H1 (cell line): ENCODE data around the gene CDC42SE2.

Experiments used
- CTCF ChIP-seq, 3 experiments: IDR thresholded peaks; 1 replicate in 2 of 3; 2 replicates in 1 of 3; pipeline versions ENCODE4 v1.5.1 to v1.6.1; 2011; ENCODE audit warnings: low read length in 3 of 3, mild to moderate bottlenecking in 3 of 3, inconsistent platforms in 2 of 3, low read depth in 1 of 3, moderate library complexity in 1 of 3; ENCODE audit not compliant: insufficient read depth in 1 of 3; ENCODE audit errors: control extremely low read depth in 1 of 3
- RNF2 ChIP-seq: fragments of 200-900, 300-1000 bp; sonication (generic); IDR thresholded peaks from 2 replicates; pipeline ENCODE4 v1.7.1; 2016; ENCODE audit warnings: borderline replicate concordance, low read depth, mild to moderate bottlenecking, antibody characterized with exemption, low read length; ENCODE audit not compliant: poor library complexity, severe bottlenecking; ENCODE audit errors: missing control alignments

GRCh38 chr5:131261483-131261882 lies 2.4 kb upstream of the CDC42SE2 start:
- TF ChIP-seq RNF2 (no peak), CTCF (IDR thresholded peaks at IDR 0.05; ENCODE audit: control extremely low read depth in 1 of 3, insufficient read depth in 1 of 3, low read depth in 1 of 3, low read length in 3 of 3) (no peak)
